SU-DHL-6 (cell line): ENCODE results near the gene TNFAIP1.

Experiments used
- EZH2phosphoT487 ChIP-seq: fragments of 200-600 bp; sonication (generic), shearing (Covaris generic); conservative IDR thresholded peaks from 2 replicates; pipeline ENCODE4 v1.6.1; 2018; ENCODE audit warnings: mild to moderate bottlenecking, antibody characterized with exemption, low read length, moderate library complexity, mixed read lengths
- TF ChIP-seq, protein P1 (sequence below): fragments of 200-600 bp; sonication (generic); IDR thresholded peaks from one replicate; pipeline ENCODE4 v1.5.1; 2017; ENCODE audit warnings: antibody characterized with exemption, mild to moderate bottlenecking, low read length, moderate library complexity; ENCODE audit not compliant: insufficient read depth, poor library complexity, severe bottlenecking

GRCh38 chr17:28350271-28350670 is 14.7 kb downstream of the TNFAIP1 start:
- TF ChIP-seq, protein P1, sequence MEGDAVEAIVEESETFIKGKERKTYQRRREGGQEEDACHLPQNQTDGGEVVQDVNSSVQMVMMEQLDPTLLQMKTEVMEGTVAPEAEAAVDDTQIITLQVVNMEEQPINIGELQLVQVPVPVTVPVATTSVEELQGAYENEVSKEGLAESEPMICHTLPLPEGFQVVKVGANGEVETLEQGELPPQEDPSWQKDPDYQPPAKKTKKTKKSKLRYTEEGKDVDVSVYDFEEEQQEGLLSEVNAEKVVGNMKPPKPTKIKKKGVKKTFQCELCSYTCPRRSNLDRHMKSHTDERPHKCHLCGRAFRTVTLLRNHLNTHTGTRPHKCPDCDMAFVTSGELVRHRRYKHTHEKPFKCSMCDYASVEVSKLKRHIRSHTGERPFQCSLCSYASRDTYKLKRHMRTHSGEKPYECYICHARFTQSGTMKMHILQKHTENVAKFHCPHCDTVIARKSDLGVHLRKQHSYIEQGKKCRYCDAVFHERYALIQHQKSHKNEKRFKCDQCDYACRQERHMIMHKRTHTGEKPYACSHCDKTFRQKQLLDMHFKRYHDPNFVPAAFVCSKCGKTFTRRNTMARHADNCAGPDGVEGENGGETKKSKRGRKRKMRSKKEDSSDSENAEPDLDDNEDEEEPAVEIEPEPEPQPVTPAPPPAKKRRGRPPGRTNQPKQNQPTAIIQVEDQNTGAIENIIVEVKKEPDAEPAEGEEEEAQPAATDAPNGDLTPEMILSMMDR, result no peak
- TF ChIP-seq EZH2phosphoT487, result no peak
